Astrocyte (in vitro differentiated cells and primary cell): ENCODE results near the gene MUS81.

Experiments
- CTCF ChIP-seq: IDR thresholded peaks from 2 replicates; pipeline ENCODE4 v1.5.1; 2011; ENCODE audit warnings: low read depth, mild to moderate bottlenecking, inconsistent platforms, low read length, moderate library complexity; ENCODE audit not compliant: insufficient read depth
- EZH2 ChIP-seq: IDR thresholded peaks from 2 replicates; pipeline ENCODE4 v1.6.1; 2012; ENCODE audit warnings: mild to moderate bottlenecking, low read length, inconsistent platforms; ENCODE audit not compliant: insufficient read depth

GRCh38 chr11:65842144-65842543 lies 18.1 kb upstream of the MUS81 start:
- no peak for TF ChIP-seq EZH2
- no peak for TF ChIP-seq CTCF
